Esophagus squamous epithelium (tissue), 5 donors: ENCODE data around the gene ATL3. TPM values are rescaled to one million over a fixed set of nuclear protein-coding genes. Genes with fewer than 3 reads are reported as not detected.
"Not testable (repeated sequence)": the region's sequence is repeated elsewhere in the genome, so short reads cannot be mapped to it uniquely, and the experiment has no call there.

Experiments used
- DNase-seq: peaks from one replicate; lab custom pipeline; 2025; lab: John Stamatoyannopoulos, UW
- H3K27ac ChIP-seq, 4 donors: fragments of 200-600 bp; sonication (generic); one replicate each; pipeline ENCODE4 v1.5.1; 2016 to 2019; ENCODE audit warnings: mild to moderate bottlenecking in 1 of 4
- H3K27me3 ChIP-seq, 4 donors: fragments of 200-600 bp; sonication (generic); 1 replicate in 3 of 4; 2 replicates in 1 of 4; pipeline versions ENCODE4 v1.5.1 to v1.6.0; 2017 to 2021; ENCODE audit warnings: antibody characterized with exemption in 1 of 4
- H3K36me3 ChIP-seq, 3 donors: fragments of 200-600 bp; sonication (generic); one replicate each; pipeline ENCODE4 v1.5.1; 2016 to 2019
- H3K4me1 ChIP-seq, 3 donors: fragments of 200-600 bp; sonication (generic); one replicate each; pipeline ENCODE4 v1.5.1; 2017 to 2019
- H3K4me3 ChIP-seq, 4 donors: fragments of 200-600 bp; sonication (generic); 1 replicate in 3 of 4; 2 replicates in 1 of 4; pipeline ENCODE4 v1.5.1; 2016 to 2019; ENCODE audit warnings: mild to moderate bottlenecking in 2 of 4, moderate library complexity in 1 of 4
- H3K9me3 ChIP-seq, 3 donors: fragments of 200-600 bp; sonication (generic); one replicate each; pipeline ENCODE4 v1.5.1; 2016 to 2019
- CTCF ChIP-seq, 6 experiments: fragments of 450-650 bp in 4 of 6; fragments of 200-600 bp in 2 of 6; sonication (generic) in 2 of 6; IDR thresholded peaks; one replicate each; pipeline ENCODE4 v1.5.1; 2016 to 2019; ENCODE audit warnings: antibody characterized with exemption in 6 of 6, mild to moderate bottlenecking in 4 of 6, moderate library complexity in 4 of 6
- POLR2A ChIP-seq, 4 donors: fragments of 450-650 bp; IDR thresholded peaks; one replicate each; pipeline ENCODE4 v1.6.1; 2017; ENCODE audit warnings: antibody characterized with exemption in 4 of 4, mild to moderate bottlenecking in 4 of 4, moderate library complexity in 3 of 4
- WGBS, 2 donors: methylation state at CpG; one replicate each; pipeline ENCODE4 v1.1.5; 2018; 5-methylcytosine and 5-hydroxymethylcytosine counted together
- intact Hi-C: fragments of 100-400 bp; cut with DNase I; formaldehyde crosslinking; loops from one replicate; pipeline ENCODE4 v1.15.0; 2022
- total RNA-seq, 4 donors: library from RNA; depleted of rRNA; stranded (reverse); fragments of >200 nt; gene quantifications; one replicate each; pipeline ENCODE4 v1.1.0, GENCODE V29; 2016
- donor health status: DM: yes; HTN: yes; CAD: no.

Gene ATL3
- total RNA-seq, 4 donors from 2014 or later, result 39.1 to 79.7 (median 55.3) TPM

DNA sequence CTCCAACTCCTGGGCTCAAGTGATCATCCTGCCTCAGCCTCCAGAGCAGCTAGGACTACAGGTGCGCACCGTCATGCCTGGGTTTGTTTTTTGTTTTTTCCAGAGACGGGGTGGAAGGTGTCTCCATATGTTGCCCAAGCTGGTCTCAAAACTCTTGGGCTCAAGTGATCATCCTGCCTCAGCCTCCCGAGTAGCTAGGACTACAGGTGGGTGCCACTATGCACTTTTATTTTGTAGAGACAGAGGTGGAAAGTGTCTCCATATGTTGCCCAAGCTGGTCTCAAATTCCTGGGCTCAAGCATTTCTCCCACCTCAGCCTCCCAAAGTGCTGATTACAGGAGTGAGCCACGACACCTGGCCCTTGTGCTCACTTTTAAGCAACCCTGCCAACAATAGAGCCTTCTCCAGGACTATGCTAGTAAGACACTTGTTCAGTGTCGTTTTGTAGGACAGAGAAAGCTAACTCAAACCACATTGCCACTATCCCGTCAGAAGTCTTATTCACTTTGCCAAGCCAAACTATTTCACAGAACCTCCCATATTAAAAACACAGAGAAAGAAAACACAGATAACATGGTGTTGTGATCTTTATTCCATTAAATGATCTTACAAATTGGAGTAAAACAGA is 47.5 kb downstream of the ATL3 start:
- intact Hi-C loops, result no loop called here
- peaks cover 0 to 25% (median 0%) of the 10 kb centered on the region in 3 donors for H3K36me3 ChIP-seq
- H3K27me3 ChIP-seq, result no peaks in the 10 kb centered on the region
- WGBS, 2 donors, result 45 to 63% methylated on average over 4 to 7 of the region's 7 CpGs
- no peaks in the 10 kb centered on the region for H3K9me3 ChIP-seq
- no peaks in the 10 kb centered on the region for H3K4me1 ChIP-seq
- DNase-seq, result no peak
- TF ChIP-seq POLR2A (IDR thresholded peaks at IDR 0.05) (no peak), CTCF (IDR thresholded peaks at IDR 0.05) (no peak)
- no peak overlapping the region for H3K4me3 ChIP-seq
- no peak overlapping the region for H3K27ac ChIP-seq

- H3K4me1 ChIP-seq, result no peaks in the 10 kb centered on the region
- TF ChIP-seq CTCF (IDR thresholded peaks at IDR 0.05), result no peak
- no peak for TF ChIP-seq POLR2A (IDR thresholded peaks at IDR 0.05)
- H3K27ac ChIP-seq, result no peak overlapping the region
- peaks cover 0 to 12% (median 0%) of the 10 kb centered on the region in 3 donors for H3K36me3 ChIP-seq
- no peaks in the 10 kb centered on the region for H3K27me3 ChIP-seq
- no peak overlapping the region for H3K4me3 ChIP-seq
- H3K9me3 ChIP-seq, result no peaks in the 10 kb centered on the region
- no peak for DNase-seq
- intact Hi-C loops, result no loop called here
- WGBS, 2 donors, result 24 to 32% methylated on average over 2 of the region's 2 CpGs
These were observed 48.9 kb downstream of the ATL3 start for GRCh38 chr11:63622323-63622722.

DNA sequence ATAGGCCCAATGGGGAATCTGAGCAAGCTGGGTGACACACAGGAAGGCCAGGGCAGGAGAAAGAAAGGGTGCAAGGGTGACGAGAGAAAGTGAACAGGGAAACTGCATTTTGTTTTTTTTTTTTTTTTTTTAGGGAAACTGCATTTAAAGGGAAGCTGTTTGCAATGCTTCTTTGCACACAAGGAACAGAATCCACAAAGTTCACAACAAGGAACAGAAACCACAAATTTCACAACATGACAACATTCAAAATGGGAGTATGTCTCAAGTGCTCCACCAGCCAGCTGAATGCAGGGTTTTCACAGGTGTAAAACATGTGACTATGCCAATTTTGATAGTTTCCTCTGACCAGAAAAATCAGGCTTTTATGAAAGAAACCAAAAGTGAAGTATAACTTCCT is 50.1 kb downstream of the ATL3 start:
- WGBS, 2 donors, result 63 to 74% methylated on average over 1 of the region's 1 CpG
- Histone ChIP-seq H3K4me3 (no peak overlapping the region), H3K27me3 (no peaks in the 10 kb centered on the region), H3K36me3 (peaks cover 0 to under 1% (median 0%) of the 10 kb centered on the region in 3 donors), H3K4me1 (no peaks in the 10 kb centered on the region), H3K9me3 (no peaks in the 10 kb centered on the region), H3K27ac (no peak overlapping the region)
- no peak for DNase-seq
- no peak for TF ChIP-seq POLR2A (IDR thresholded peaks at IDR 0.05)
- TF ChIP-seq CTCF (IDR thresholded peaks at IDR 0.05), result no peak
- intact Hi-C loops, result no loop called here

DNA sequence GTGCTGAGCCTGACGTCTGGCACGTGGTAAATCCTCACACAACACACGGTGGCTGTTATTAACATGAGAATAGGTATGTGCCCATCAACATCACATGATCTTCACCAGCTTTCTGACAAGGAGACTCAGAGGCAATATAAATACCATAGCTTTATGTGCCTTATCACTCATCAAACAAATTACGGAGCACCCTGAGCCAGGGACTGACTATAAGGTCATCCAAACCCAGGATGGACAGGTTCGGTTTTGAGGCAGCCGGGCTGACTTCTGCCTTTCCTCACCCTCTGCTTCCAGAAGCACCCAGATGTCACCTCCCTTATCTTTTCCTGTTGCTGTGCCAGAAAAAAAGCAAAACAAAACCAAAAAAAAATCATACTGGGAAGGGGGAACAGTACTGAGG is 51.2 kb downstream of the ATL3 start:
- Histone ChIP-seq H3K27ac (no peak overlapping the region), H3K27me3 (no peaks in the 10 kb centered on the region), H3K36me3 (no peaks in the 10 kb centered on the region), H3K9me3 (no peaks in the 10 kb centered on the region), H3K4me3 (no peak overlapping the region), H3K4me1 (no peaks in the 10 kb centered on the region)
- no peak for DNase-seq
- intact Hi-C loops, result no loop called here
- WGBS, 2 donors, result 71 to 77% methylated on average over 6 of the region's 6 CpGs
- no peak for TF ChIP-seq POLR2A (IDR thresholded peaks at IDR 0.05)
- no peak for TF ChIP-seq CTCF (IDR thresholded peaks at IDR 0.05)

GRCh38 chr11:63617686-63618085 is 53.5 kb downstream of the ATL3 start:
- DNase-seq, intact Hi-C loops, H3K27ac ChIP-seq, H3K9me3 ChIP-seq, H3K4me3 ChIP-seq, H3K36me3 ChIP-seq: not testable (repeated sequence)
- 83 to 89% methylated on average over 5 of the region's 5 CpGs for WGBS, 2 donors
- Histone ChIP-seq H3K4me1 (peaks cover 0 to 21% (median 4%) of the 10 kb centered on the region in 3 donors), H3K27me3 (peaks cover 0 to 13% (median 0%) of the 10 kb centered on the region in 4 donors)
